Inflammatory macrophage (primary cell): ENCODE measurements around the gene ACOX3.

ENCODE experiments used
- DNase-seq, 2 donors: peaks; one replicate each; pipeline ENCODE4 v3.0.0-alpha.2; 2020 to 2022

The ACOX3 gene

DNA sequence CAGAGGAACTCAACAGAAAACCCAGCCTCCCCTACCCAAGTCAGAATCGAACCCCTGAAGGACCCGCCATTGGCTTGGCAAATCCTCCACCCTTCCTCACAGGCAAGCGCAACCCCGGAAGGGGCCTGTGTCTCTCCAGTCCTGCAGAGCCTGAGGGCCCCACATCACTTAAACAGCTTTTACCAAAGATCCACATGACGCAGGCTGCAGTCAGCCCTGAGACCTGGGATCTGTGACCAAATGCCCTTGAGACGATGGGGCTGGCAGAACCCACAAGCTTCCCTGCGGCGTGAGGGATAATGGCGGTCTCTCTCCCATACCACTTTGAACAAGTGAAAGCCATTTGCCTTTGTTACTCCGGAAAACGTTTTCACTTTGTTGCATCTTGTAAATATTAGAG is 54.9 kb downstream of the ACOX3 start:
- no peak for DNase-seq

DNA sequence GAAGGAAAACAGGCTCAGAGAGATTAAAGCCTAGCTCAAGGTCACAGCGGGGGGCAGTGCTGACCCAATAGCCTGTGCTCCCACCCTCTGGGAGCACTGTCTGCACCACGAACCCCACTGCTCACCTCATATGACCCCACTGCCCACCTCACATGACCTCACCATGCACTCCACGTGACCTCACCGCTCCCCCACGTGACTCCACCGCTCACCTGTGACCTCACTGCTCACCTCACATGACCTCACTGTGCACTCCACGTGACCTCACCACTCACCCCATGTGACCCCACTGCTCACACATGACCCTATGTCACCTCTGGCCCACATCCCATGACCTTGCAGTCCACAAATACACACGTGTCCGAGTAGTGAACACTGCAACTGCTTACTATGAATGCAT is 55.4 kb downstream of the ACOX3 start:
- no peak for DNase-seq

DNA sequence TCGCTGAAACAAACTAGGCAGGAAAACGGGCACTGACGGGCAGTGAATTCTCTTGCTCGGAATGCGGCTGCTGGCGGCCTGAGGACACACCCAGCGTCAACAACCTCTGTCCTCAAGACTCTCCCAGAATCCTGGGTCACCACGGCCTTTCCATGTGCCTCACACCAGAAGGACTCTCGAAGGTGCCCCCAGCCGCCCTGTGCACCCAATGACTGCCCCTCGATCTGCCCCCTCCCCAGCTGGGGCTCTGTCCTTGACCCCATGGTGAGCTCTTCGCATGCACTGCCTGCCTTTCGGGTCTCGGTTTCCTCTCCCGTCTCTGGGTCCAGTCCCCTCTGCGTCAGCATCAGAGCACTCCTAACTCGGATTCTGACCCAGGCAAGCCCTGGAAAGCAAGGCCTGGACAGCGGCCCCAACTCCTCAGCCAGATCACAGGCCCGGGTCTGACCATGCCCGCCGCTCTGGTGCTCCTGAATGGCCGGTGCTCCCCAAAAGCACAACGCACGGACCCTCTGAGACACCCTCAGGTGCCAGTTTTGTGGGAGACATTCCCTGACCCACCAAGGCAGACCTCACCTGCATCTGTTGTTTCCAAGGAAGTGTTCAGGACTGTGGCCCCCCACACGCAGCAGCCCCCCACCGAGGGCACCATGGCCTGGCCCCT is 56.0 kb downstream of the ACOX3 start:
- DNase-seq: no peak

DNA sequence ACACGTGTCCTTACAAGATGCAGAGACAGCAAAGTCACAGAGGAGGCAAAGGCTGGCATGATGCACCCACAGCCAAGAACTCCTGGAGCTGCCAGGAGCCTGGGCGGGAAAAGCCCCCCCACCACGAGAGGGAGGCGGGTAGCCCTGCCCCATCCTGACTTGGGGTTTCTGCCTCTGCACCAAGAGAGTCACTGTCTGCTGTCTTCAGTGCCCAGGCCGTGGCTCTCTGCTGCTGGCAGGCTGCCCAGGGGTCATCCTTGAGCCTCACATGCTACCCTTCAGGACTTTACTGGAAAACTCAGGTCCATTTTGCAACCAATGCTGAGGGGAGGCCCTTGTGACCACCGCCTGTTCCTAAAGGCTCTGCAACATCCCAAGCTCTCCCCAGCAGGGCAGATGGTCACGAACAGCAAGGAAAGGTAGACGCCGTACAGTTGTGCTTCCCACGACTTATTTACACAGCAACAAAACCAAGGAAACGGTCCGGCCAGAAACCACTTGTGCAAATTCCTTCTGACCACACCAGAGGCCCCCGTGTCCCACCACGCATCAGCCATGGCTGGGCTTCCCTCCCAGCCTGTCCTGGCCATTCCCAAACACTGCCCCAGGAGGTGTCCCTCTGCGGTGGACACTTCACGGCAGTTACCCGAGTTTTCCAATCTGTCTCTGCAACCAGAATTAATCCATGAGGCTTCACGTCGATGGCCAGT is 56.9 kb downstream of the ACOX3 start:
- DNase-seq: no peak

DNA sequence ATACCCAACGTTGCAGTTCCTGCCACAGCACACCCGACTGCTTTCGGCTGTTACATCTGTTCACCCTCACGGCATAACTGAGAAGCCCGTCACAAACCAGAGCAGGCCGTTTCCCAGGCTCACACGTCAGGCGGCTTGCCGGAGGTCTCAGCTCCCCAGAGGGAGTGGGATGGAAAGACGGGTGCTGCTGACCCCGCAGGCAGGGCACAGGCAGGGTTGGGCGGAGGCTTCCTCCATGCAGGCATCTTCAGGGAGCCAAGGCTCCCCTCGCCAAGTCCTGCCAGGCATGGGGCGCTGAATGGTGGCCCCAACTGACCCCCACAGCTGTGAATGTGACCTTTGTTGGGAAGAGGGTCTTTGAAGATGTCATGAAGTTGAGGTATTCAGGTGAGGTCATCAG is 57.5 kb downstream of the ACOX3 start:
- DNase-seq: no peak

DNA sequence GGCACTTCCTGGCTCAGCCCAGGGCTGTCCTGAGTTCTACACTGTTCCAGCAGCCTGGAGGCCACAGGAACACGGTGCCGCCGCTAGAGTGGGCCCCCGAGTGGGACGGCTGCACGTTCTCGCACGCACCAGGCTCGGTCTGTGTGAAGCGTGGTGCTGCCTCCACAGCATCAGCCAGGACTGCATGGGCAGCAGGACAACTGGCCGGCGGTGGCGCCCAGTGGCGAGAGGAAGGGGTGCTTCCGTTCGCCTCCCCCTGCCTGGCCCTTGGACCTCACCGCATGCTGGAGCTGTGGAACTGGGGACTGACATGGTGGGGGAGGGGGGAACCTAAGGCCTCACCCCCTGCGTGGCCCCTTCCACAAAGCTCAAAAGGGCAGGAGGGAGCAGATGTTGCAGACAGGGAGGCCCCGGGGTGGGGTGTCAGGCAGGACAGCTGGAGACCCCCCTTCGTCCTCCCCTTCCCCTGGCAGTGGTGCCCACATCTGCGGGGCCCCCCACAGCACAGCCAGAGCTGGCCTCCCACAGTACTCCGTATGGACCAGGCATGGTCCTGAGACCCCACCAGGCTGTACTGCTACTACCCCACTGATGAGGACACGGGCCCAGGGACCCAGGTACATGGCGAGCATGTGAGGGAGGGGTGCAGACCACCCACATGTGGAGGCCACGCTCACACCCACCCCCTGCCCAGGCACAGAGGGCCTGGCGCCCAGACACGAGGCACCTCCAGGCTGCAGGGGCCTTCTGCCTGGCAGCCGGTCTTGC is 58.5 kb downstream of the ACOX3 start:
- DNase-seq: no peak

DNA sequence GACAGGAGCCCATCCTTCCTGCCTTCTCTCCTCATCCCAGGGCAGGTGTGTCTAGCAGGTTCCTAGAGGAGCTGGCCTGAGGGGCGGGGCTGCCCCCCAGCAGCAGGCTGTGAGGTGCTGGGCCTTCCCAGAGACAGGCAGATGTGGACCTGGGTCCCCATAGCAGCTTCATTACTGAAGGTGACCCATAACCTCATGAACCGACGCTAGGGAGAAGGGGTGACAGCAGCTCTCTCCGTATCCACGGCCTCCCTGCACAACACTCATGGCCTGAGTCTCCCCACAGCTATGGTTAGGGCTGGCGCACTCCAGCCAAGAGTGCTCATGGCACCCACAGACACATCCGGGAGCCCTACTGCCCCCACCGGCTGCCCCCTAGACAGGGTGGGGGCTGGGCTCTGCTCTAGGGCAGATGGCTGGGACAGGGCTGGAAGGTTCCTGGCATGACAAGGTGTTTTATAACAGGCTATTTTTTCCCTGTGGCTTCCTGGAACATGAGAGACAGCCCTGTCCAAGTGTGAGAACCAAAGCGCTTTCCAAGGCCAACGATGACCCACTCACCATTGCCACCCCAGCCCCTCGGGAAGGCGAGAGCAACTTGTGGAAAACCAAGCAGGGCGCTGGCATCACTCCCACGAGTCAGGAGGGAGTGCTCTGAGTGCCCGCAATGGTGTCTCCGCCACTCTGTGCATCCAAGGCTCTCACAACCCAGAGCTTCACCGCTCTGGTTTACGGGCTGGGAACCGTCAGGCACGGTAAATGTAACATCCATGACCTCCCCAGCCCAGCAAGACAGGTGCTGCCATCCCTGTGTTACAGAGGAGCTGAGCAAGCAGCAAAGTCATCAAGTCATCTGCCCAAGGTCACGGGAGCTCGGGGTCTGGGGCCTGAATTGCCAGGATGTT is 59.8 kb downstream of the ACOX3 start:
- no peak for DNase-seq

DNA sequence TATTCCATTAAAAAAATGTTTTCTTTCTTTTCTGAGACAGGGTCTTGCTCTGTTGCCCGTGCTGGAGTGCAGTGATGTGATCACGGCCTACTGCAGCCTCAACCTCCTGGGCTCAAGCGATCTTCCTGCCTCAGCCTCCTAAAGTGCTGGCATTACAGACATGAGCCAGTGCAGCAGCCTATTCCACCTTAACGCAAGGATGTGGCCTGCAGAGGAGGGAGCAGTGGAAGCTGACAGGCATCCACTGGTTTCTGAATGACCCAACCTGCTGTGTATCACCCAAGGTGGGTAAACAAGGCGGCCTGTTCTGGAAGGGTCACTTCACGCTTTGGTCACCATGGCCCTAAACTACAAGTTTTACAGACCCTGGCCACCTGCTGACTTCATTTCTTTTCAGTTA is 60.8 kb downstream of the ACOX3 start:
- DNase-seq: no peak

DNA sequence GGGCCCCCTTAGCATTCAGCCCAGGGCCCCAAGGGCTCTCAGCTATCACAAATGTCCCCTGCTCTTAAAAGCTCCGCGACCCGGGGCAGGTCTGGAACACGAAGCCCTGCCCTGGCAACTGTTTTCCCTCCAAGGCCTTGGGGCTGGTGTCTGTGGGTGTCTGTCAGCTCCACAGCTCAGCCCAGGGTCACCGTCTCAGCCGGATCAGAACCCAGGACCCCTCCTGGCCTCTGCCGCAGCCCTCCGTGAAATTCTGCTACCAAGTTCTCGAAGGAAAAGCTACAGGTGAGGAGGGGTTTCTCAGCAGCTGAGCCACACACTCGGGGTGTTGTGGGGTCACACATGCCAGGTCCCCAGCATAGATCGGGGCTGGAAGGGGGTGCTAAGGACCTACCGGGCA is 61.2 kb downstream of the ACOX3 start:
- DNase-seq: no peak

DNA sequence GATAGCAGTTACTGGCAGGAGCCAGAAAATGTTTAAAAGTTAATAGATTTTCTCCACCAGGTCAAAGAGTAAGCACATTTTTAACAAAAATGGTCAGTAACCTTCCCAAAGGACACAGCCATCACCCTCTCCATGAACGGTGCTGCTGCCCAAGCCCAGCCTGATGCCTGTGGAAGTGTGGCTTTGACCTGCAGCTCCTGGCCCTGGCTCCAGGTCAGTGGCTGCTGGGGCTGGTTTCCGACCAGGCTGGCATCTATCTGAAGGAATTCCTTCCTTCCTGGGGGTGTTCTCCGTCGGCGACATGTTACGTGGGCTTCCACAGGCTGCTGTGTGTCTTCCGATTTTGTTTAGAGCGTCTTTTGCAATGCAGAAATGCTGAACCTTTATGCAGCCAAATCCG is 61.7 kb downstream of the ACOX3 start:
- no peak for DNase-seq

DNA sequence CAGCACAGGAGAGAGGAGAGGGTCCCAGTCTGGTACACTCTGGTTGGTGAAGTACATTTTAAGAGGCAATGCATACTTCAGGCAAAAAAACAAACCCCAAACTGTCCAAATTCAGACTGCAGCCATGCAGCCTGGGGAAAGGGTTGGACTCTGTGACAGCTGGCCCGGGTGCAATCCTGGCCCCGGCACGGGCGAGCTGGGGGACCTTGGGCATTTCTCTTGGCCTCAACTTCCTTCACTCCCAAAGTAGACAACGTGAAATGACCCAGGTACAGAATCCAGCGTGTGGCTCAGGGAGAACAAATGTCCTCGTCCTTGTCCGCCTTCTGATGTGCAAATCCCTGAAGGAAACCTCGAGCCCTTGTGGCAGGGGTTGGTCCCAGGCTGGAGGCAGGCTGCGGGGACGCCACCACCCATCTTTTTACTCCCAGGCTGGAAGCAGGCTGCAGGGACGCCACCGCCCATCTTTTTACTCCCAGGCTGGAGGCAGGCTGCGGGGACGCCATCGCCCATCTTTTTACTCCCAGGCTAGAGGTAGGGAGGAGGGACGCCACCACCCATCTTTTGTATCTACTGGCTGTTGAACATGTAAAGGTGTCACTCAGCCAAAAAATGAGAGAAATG is 62.3 kb downstream of the ACOX3 start:
- no peak for DNase-seq

DNA sequence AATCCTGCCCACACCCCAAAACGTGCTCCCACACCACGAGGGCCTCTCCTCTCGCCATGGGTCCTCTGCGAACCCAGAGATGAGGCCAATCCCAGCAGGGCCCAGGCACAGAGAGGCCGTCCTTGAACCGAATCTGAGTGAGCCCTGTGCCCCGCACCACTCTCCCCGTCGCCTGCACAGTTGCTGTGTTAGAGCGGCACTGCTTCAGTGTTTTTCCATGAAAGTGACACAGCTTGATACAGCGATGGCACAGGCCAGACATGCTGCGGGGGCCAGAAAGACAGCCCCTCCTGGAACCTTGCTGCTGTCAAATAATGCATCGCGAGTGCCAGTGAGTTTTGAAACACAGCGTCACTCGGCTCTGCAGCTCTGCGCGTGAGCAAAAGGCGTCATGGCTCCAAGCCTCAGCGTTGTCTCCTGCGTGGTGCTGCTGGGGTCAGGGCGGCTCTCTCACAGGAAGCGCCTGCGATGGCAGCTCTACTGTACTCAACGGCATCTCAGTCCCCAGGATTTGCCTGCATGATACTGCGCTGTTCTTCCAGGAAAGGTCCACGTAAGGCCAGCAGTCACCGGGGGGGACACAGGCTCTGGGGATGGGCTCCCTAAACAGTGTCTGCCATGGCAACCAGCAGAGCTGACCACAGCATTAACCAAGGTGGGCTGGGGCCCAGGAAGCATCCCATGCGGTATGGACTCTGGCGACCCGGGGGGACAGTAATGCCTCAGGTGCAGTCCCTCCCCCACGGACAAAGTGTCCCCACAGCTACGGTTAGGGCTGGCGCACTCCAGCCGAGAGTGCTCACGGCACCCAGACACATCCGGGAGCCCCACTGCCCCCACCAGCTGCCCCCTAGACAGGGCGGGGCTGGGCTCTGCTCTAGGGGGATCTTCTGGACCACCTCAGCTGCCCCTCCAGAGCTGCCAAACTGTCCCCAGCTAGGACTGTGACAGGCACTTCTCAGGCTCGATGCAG is 63.1 kb downstream of the ACOX3 start:
- DNase-seq: no peak

DNA sequence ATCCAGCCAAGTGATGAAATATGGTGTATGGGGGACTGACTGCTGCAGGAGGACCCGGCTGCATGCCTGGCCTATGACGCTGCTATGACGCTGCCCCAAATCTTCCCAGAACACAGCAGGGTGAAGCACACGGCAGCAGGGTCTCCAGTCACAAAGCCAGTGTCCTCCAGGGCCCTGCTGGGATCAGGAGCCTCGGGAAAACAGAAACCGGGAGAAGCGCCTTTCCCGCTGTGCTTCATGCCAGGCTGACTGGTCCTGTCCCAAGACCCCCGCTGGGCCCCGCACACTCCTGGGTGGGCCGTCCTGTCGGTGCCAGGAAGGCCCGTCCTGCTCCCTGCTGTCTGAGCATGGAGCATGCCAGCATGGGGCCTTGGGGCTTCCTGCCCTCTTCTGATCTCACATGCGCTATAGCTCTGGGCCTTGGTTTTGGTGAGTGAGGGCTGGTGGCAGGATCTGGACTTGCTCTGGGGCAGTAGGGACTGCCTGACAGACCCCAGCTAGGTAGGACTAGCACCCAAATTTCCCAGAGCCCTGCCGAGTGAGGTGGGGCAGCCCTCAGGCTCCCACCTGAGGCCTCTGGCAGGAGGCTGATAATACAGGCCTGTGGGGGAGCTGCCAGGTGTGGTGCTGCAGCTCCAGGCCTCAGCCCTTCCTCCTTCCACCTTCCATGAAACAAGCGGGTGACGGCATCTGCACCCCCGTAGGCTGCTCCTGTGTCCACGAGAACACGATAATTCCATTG is 64.0 kb downstream of the ACOX3 start:
- DNase-seq: no peak

DNA sequence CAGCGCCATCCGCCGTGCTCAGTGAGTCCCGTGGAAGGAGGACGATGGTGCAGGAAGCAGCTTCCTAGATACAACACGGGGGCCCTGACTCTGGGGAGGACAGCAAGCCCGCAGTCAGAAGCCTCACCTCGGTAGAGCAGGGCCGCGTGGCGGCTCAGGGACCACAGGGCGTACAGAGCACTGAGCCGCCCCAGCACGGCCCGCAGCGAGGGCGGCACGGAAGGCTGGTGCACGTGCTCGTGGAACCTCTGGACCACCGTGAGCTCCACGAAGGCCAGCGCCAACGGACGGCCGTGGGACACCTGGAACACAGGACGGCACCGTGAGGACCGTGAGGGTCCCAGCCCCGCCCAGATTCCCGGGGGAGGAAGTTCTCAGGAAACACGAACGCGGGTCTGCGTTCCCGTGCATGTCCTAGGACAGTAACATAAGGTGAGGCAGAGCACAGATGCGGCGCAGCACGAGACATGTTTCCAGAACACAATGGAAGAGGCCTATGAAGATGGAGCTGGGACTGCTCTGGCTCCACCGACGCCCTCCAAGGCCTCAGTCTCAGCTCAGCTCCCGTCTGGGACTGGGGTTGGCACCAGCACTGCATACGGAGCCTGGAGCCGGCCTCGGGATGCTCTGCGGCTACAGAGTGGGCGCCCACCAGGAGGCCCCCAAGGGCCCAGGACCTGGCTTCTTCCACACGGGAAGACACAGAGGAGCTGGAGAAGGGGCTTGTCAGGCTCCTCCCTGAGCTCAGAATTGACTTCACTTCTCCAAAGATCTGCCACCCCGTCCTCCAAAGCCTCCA is 65.5 kb downstream of the ACOX3 start:
- DNase-seq: no peak

DNA sequence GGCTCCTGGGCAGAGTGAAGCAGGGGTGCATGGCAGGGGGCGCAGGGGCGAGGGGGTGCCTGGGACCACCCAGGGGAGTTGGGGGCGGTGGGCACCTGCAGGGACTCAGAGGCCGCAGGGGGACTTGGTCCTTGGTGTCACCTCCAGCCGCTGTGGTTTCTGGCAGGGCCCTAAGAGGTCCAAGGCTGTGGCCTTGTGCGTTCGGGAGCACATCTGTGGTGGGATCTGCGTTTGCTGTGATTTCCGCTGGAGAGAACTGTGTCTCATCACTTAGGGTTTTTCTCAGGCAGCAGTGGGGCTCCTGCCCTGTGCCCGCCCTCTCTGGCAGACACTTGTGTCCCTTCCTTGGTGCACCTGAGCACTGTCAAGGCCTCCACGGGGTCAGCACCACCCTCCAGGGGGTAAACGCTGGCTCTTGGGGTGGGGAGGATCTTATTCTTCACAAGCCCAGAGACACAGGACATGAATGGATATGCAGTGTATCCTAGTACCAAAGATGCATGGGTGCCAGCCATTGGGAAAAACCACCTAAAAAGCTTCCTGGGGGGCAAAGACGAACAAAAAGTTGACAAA is 66.5 kb downstream of the ACOX3 start:
- DNase-seq: no peak

DNA sequence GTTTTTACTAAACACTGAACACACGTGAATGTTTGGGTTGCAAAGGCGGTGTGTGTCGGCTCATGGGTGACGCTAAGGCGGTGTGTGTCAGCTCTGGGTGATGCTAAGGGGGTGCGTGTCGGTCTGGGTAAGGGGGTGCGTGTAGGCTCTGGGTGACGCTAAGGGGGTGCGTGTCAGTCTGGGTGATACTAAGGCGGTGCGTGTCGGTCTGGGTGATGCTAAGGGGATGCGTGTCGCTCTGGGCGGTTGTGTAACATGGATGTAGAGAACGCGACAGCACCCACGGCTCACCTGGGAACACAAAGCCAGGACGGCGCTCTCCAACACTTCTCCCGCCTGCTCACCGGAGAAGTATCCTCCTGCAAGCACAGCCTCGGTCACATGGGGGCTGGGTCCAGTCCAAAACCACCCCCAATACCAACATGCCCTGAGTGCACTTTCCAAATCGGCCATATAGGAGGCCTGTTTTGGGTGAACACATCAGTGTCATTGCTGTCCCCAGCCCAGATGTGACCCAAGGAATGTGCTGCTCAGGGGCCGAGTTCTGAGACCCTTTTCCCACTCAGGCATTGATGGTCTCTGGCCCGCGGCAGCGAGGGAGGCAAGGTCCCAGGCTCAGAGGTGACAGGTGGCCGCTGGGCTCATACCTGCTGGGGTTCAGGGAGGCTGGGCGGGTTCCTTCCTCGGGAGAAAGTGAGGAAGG is 67.1 kb downstream of the ACOX3 start:
- DNase-seq: no peak

DNA sequence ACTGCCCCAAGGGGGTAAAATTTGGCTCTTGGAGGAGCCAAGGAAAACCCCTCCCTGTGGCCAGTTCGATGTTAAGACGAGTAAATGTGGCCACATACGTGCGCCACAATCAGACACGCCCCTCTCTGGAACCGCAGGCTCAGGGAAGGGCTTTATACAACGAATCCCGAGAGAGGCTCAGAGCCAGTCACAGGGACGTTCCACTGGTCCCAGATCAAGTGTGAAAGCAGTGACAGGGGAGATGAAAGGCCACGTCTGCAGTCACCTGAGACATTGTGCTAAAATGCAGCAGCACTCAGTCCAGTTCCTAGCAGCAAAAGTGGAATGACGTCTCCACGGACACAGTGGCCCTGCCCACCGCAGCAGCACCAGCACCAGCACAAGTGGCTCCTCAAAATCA is 68.0 kb downstream of the ACOX3 start:
- no peak for DNase-seq

DNA sequence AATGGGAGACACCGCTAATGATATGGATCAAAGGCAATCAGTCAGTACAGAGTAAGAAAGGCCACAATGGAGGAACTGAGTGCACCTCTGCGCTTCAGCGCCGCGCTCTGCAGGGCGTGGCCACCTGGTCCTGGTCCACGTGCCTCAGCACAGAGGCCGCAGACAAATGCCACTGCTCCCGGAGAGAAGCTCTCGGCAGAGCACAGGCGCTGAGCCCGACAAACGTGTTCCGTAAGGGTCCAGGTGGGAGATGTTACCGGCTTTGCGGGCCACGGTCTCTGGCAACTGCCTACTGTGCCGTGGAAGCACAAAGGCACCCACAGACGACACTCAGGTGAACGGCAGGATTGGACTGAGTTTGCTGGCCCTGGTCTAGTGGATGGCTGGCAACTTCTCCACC is 68.9 kb downstream of the ACOX3 start:
- no peak for DNase-seq
